Cerebellar cortex (tissue), 1 donor: ENCODE data around the gene SOX6.

Experiments used
- DNase-seq: peaks from one replicate; pipeline ENCODE4 v3.0.0-alpha.2; 2015; ENCODE audit warnings: low spot score

The SOX6 gene

DNA sequence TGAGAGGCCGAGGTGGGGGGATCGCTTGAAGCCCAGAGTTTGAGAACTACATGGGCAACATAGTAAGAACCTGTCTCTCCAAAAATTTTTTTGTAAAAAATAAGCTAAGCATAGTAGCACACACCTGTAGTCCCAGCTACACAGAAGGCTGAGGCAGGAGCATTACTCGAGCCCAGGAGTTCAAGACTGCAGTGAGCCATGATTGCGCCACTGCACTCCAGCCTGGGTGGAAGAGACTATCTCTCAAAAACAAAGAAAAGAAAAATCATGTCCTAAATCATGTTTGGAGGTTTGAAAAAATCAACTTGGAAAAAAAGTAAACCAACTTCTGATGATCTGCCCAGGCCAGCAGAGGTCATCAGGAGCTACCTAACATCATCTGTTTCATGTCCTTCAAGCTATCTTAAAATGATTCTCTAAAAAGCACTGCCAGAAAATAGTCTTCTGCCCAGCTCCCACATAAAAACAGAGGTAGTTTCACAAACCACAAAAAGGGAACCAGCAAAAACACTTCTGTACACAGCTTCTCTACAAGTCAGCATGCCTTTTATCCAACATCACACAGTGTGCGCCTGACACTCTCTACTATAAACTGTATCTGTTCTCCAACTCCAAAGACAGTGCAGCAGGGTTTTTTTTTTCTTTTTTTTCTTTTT is 165.0 kb downstream of the SOX6 start:
- DNase-seq, result no peak

DNA sequence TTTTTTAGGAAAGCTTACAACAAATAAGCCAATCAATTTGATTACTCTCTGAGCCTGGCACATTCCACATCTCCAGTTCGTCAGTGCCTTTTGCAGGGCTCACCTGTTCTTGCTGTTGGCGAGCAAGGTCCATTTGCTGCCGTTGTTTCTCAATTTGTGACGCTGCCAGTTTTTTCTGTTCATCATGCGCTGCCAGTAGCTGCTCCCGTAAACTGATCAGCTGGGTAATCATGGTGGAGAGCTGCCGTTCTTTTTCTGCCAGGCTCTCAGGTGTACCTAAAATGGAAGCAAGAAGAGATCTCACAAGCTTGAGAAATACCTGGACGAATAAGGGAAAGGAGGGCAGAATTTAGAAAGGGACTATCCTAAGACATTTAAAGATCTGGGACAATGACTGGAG is 169.7 kb downstream of the SOX6 start:
- DNase-seq, result no peak

DNA sequence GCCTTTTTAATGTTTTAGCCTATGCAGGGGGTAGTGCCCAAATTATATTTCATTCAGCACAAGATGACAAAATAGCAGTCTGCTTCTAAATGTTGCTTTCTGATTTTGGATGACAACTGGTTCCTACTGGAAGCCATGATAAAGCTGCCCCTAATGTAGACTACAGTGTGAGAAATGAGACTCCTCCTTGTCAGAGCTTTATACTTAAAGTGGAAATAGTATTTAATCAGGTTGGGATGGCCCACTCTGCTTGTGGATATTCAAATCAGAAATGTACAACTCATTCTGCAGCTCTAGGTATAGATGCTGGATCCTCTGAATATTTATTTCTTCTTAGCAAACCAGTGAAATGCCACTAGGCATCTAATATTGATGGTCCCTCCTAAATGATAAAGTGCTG is 171.3 kb downstream of the SOX6 start:
- DNase-seq, result no peak

DNA sequence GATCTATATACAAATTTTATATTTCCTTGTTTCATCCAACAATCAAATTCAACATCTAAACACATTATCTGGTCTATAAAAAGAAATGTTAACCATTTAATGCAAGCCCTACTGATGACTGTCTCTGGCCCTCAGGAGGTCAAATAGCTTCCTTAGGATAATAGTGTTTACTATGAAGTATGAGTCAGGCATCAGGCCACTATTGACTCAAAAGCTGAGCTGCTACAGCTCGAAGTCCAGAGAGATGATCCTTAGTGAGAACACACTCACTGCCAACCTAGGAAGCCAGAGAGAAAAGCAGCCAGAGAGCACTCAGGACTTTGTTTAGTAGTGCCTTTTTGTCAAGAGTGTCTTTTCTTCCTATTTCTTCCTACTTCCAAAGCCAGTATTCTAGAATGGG is 171.8 kb downstream of the SOX6 start:
- no peak for DNase-seq

DNA sequence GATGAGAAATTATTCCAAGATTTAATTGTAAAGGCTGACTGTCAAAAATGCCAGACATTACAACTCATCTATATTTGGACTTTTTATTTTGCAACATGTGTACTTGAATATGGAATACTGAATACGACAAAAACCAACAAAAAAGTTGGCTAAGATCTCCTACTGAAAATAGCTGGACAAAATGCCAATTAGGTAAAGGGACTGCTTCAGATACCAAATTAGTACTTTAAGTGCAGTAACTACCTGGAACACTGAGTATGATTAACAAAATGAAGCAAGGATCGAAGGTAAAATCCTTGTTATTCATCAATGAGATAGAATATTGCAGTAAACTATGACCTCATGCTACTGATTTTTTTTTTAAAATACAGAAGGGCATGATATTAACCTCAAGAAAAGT is 173.8 kb downstream of the SOX6 start:
- no peak for DNase-seq

DNA sequence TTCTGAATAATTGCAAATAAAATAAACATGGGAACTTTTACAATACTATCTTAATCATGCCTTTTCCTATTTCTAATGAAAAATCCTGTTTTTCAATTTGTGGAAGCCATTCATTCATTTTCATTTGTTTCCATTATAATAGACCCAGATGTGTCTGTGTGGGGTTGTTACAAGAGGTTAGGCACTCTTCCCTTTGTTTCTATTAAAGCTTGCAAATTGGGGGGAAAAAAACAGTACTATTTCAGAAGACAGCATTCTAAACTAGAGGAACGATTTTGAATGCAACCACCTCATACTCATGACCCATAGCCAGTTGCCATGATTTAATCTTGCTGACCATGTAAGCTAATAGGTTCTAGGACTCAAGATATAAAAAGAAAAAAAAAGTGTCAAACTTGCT is 175.5 kb downstream of the SOX6 start:
- no peak for DNase-seq

DNA sequence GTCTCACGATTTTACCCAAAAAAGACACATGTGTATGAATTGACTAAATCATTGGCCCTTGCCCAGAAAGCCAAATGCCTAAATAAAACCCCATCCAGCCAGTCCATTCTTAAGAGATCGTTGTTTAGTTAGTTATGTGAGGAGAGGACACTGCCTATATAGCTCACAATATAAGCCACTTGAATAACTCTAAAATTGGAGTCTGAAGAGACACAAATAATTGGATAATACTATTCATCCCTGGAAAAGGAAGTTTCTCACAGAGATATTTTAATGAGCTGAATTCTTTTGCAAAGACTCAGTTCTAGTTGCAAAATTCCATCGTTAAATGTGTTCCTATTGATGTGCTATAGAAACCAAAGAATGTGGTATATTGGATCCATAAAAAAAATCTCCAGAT is 176.7 kb downstream of the SOX6 start:
- DNase-seq, result no peak

DNA sequence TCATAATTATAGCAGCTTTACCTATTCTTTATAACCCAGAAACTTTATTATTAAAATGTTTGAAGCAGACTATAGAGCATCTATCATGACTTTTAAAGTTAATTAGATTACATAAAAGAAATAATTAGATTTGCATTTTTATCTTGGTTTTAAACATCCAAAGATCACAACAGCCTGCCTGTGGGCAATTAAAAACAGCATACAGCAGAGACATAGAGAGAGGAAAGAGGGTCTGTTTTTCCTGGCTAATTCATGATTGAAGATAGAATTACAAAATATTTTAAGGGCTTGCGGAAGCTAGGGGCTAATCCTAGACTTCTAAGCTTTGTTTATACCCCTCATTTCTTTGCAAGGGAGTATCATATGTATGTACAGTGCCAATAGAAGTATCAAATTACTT is 178.1 kb downstream of the SOX6 start:
- no peak for DNase-seq

DNA sequence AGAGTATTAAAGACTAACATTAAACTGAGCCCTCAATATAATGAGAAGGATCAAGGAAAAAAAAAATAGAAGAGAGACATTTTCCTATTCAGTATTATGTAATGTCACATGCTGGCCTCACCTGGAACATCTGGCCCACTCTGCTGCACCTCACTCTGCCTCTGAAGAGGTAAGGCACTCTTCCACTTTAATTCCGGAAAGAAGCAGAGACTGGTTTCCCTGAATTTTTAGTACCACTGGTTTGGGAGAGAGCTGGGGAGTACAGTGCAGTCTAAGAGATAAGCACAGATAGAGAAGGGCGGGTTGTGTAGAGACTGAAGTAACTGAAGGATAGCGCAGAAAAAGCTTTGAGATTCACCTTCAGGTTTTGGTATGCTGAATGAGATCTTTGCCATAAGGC is 178.7 kb downstream of the SOX6 start:
- DNase-seq, result no peak

DNA sequence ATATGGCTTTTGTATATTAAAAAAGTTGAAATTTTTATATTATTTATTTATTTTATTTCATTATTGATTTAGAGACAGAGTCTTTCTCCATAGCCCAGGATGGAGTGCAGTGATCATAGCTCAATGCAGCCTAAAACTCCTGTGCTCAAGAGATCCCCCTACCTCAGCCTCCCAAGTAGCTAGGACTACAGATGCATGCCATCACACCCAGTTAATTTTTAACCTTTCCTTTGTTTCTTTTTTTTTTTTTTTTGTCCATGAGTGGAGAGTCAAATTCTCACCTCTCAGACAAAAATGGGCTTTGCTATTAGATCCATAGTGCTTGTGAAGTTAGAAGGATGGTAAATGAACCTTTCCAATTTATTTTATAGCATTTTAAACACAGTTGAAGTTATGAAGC is 182.5 kb downstream of the SOX6 start:
- DNase-seq, result no peak

DNA sequence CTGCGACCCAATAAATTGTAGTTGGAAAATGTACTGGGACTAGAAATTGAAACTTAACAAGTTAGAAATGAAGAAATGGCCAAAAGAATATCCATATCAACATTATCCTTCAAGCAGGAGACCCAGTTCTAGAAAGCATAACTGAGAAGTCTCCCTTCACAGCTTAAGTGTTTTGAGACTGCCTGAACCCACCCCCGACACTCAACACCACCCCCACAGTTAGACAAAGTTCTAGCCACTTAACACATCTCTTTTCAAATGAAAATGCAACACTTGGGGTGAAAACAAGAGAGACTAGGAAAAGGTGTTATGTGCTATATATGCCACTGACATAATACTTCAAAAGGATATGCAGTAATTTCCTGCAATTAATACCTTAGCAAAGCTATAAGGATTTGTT is 184.5 kb downstream of the SOX6 start:
- DNase-seq, result no peak

DNA sequence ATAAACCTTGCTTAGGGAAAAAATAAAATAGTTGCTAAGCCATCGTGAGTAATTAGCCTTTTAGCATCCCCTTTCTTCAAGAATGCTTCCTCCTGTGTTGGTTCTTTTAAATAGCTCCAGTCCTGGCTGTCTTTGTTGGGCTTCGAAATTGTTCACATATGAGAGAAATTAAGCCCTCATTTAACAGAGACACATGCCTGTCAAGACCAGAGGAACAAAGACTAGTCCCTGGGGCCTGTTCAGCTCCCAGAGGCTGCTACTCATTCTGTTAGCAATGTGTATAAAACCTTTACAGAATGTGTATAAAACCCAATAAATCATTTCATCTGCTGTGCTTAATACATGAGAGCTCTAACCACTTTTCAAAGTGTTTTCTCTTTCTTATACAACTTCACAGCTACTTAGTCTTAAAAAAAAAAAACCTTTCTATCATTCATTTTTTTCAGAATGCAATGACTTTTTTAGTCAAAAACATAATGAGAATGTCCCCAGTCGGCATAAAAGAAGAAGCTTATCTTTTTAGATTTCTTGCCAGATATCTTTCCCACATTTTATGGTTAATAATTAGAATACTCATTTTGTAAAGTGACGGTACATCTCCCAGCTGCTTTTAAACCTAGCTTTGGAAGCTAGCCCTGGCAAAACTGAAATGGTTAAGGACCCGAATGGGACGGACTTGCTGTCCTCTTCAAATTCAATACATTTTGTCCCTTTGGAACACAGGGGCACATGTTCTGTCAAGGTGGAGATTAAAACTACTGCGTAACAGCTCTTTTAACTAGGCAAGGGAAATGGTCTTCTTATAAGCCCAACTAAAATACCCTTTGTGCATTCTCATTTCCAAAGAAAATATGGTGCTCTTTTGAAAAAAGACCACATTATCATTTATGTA is 186.1 kb downstream of the SOX6 start:
- no peak for DNase-seq

DNA sequence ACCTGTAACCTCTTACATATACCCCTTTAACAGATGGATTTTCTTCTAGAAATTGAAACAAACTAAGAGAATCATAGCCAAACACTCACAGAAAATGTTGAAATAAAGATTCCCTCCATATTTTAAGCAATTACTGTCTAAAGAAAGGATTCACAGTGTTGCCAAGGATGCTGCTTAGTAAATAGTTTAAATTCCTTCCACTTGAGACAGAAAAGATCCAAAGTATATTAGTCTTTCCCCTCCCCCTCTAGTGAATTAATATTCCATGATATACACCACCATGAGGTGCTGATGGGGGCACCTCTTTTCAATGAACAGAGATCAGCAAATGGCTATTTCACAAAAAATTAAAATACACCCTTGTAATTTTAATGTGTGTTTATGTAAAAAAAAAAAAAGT is 186.8 kb downstream of the SOX6 start:
- DNase-seq, result no peak

DNA sequence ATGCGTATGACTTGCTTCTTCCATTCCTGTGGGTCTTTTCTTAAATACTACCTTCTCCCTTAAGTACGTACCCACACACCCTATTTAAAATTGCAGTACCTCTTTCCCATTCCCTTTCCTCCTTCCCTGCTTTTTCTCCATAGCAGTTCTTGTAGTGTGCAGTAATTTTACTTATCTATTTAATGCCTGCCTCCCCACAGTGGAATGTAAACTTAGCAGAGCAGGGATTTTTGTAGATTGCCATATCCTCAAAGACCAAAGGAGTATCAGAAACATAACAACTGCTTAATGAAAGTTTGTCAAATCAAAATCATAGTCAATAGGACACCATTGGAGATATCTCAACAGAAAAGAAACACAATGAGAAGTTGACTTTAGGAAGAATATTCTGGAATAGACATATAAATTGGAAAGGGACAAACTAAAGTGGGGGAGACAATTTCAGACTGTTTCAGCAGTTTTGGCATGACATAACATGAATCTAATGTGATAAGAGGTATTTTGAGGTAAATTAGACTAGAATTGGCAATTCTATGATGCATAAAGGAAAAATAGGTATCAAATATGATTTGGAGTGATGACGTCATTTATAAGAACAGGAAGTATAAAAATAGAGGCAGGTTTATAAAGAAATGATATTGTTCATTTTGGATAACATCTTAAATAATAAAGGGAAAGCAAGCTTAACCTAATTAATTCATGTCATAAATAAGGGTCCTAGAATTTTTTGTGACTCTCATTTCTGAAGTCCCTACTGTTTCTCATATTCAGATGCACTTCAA is 188.4 kb downstream of the SOX6 start:
- DNase-seq, result no peak

DNA sequence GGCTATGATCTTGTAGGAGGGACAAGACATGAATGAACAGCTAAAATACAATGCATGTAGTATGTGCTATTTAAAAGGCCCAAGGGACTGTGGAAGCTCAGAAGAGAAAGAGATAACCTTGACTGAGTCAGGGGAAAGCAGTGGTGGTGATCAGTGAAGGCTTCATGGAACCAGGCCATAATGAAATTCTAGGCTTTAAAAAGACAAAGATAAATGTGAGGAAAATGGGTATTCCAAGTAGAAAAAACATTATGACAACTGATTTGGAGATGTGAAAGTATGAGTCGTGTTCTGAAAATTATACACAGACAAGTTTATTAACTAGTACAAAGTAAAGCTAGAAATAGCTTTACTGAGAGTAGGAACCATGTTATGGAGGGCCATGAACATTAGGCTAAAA is 189.8 kb downstream of the SOX6 start:
- no peak for DNase-seq

DNA sequence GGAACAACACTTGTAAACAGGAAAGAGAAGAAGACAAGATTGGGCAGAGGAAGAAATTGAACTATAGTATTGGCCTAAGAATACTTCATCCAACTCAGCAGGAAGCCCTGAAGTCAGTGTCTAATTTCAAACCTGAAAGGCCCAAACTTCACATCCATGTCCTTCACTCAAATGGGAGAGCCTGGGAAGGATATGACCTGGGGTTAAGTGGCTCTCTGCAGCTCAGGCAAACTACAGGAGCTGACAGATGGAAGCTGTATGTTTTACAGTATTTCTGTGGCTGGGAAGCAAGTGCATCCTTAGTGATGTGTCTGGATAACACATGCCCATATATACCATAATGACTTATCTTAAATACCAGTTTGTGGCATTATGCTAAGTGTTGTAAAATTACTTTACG is 196.2 kb downstream of the SOX6 start:
- no peak for DNase-seq

DNA sequence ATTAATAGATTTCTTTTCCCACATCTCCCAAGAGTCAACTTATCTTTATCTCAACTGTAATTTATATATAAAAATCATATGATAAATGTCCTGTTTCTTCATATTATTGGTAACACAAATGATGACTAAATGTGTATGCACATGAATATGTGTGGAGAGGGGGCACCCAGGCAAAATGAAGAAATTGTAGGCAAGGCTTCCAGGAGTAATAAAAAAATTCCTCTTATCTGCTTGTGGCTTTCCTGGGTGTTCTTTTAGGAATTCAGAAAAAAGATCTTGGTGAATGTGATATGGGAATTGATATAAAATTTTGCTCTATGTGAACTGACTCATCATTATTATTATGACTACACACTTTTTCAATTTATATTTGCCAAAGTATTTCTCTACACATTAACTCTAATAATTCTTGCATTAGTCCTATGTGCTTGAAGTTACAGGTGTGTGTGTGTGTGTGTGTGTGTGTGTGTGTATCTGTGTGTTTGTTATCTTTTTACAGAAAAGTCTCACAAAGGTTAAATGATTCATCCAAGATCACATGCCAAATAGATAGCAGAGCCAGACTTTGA is 197.8 kb downstream of the SOX6 start:
- no peak for DNase-seq

DNA sequence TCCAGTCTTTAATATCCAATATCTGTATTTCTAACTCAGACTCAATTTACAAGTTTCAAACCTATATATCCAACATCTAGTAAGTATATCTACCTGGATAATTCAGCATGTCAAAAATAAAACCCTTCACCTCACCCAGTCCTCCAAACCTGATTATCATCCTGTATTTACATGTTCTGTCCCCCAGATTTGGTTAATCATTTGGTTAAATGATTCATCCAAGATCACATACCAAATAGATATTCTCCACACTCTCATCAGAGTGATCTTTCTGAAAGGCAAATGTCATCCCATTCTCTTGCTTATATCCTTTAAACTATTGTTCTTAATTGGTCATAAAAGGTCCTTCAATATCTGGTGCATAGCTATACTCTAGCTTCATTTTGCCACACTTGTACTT is 199.0 kb downstream of the SOX6 start:
- DNase-seq, result no peak

DNA sequence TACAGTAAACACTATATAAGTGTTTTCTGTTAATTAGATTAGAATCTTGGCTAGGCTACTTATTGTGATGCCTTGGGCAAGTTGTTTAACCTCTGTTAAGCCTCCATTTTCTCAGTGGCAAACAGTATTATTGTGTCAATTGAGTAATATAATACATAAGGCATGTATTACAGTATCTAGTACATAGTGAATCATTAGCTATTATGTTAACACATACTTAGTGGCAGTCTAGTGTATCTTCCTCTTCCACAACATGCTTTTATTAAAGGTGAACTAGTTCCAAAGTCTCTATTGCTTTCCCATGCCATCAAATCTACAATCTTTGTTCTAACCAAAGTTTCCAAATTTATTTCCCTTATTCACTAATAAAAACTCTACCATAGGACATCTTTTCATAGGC is 200.9 kb downstream of the SOX6 start:
- DNase-seq, result no peak

DNA sequence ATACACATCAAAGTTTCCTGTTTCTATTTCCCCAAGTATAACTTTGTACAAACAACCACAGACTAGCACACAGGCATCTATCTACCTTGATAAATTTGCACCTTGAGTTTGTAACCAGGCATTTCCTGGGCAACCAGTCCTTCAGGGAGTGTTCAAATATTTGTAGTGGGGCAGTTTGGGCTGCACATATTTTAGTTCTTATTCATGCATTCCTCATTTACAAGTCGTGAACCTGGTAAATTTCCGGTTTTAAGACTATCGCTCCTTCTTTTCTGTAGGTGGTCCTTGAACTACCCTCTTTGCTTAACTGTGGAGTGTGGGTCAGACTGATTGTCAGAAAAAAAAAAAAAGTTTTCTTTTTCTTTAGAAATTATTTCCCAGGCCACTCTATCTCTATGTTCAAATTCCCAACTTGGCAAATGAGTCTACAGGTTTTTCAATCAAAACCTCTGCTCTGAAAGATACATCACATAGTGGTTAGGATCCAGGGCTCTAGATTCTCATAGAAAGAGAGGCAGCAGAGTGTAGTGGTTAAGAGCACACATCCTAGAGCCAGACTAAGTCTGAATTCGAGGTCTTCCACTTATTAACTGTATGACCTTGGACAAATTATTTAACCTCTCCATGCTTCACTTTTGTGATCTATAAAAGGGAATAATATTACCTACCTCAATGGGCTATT is 201.5 kb downstream of the SOX6 start:
- DNase-seq, result no peak

DNA sequence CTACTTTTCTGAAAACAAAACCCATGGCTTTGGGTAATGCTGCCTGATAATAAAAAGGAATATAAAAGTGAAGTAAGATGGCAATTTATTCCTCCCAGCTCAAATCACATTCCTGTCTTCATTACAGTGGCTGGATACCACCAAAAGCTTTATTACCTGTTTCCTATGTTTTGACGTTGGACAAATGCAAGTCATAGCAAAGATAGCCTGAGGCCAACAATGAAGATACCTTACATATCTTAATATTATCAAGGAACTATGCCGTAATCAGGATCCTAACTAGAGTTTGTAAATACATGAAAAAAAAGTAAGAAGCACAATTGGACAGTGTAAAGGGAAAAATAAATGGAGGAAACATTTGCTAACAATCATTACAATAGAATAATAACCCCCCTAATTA is 202.4 kb downstream of the SOX6 start:
- no peak for DNase-seq

DNA sequence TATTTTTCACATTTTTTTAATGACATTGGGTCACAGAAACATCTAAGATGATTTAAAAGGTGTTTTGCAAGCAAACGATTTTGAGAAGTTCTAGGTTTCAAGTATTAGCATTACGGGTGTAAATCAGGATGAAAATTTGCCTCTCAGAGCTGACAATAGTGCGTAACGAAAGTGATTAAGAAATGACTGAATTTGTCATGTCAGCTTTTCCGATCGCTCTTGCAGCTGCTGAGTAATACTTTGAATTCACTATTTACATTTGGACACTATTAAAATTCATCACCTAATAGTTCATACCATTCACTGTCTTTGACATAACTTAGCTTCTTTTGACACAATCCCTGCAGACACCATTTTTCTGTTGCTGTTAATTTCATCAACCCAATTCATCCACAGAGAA is 205.2 kb downstream of the SOX6 start:
- no peak for DNase-seq
